ENCODE data around the gene COL19A1.

The COL19A1 gene

DNA sequence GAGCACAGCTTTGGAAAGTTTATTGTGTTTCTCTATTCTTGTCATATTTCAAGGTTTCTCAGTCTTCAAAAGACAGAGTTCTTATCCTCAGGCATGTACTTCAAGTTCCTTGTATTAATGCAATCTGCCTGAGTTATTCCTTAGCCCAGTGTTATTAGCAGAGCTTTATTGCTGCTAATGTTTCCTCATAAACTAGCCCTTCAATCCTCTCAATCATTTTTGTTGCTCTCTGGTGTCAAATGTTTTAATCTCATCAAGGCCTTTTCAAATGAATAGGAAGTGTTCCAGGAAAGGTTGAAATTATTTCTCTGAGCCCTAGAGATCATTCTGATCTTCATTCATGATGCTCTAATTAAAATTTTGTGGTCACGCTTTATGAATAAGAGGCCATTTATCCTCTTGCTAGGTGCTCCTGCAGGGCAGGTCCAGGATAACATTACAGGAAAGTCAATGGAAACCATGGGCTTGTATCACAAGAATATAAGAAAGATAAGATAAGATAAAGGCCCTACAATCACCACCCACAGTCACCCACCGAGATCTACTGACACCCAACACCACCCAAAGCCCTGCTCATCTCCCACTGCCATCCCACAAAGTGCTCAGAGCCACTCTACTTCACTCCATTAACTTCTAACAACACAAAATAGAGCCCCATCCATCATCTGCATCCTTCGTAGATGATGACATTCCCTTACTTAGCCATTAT lies 310.6 kb downstream of the COL19A1 start:
- no peak for DNase-seq

DNA sequence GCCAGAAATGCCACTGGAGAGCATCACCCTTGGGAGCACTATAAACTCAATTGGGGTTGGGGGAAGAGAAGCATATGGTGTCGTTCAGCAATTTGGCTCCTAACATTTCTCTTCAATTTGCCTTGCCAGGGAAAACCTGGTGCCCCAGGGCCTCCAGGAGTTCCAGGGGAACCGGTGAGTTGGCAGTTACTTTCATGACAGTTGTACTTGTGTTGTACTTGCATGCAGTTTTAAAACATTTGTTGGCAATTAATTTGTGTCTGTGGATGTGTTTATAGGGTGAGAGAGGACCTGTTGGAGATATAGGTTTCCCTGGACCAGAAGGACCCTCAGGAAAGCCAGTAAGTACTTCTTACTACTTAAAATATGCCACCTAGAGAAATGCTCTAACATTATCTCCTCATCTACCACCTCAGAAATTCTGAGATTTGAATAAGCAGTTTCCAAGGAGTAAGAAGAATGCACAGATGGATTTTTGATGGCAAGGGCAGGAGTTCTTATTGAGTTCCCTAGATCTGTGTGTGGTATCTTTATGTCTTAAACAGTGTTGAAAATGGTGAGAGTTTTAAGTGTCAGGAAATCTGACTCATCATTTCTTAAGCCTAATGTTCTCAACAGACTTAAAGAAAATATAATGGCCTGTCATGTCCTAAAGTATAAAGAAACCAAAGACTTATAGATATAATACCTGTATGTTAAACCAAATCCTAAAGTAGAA lies 314.0 kb downstream of the COL19A1 start:
- no peak for DNase-seq

DNA sequence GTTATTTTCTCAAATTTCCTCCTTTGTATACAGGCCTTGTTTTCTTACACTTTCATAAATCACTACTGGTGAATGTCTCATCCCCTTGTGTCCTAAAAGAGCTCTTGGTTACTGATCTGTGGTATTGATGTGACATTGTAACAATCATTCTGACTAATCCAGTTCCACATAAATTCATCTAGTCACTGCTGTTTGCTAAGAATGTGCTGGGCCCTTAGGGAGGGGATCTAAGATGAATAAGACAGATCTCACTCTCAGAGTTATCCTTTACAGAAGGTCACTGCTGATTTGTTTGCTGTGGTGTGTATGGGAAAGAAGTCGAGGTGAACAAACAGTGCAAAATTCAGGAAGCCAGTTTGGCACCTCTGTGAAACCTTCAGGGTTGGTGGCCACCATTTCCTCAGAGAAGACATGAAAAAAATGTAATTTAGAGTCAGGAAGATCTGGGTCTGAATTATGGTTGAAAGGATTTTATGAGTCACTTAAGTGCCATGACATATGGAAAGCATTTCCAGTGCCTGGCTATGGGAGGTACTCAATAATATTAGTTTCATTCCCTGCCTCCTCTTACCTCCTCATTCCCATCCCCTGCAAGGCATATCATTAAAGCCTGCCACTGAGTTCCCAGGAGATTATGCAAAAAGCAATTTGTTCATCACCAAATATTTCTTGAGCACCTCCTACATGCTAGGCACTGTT lies 314.7 kb downstream of the COL19A1 start:
- no peak for DNase-seq

DNA sequence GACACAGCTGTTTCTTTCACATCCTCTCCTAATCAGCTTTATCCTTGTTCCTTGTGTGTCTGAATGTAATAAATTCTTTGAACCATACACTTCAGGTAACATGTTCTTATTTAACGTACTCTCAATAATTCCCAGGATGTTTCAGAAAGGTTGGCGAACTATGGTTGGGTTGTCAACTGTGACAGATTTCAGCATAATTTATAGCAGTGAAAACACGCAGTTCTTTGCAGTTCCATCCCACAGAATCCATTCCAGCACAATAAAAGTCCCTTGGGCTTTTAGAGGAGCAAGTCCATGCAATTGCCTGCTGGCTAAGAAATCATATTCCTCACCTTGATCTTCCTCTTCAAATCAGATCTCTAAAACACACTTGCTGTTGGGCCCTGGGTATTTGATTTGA lies 317.2 kb downstream of the COL19A1 start:
- no peak for DNase-seq

GRCh38 chr6:70184723-70185122 lies 318.4 kb downstream of the COL19A1 start:
- DNase-seq: no peak

DNA sequence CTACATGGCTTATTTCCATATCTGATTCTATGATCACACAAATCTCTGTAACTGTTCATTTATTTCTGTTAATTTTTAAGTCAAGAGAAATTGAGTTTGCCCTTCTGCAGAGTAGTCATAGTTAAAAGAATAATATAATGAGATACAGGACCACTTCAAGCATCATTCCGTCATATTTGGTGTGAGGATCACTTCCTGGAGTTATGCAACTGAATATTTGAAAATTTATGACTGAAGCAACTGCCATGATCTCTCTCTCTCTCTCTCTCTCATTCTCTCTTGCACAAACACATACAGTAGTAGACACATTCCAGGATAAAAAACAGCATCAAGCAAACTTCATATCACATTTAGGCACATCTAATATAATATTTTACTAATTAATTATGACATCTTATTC lies 320.1 kb downstream of the COL19A1 start:
- no peak for DNase-seq

DNA sequence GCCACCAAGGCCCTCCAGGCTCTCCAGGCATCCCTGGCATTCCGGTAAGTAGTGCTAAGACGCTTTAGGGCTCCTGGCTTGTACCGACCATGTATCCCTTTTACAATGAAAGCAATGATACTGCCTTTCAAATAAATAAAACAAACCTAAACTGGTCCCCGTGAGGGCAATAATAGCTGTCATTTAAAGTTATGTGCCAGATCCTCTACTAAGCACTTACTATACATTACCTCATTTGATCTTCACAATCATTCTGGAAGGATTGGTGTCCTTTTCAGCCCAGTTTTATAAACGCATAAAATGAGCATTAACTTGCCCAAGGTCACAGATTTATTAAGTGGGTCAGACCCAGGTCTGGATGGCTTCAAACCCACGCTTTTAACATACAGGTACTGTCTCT lies 321.8 kb downstream of the COL19A1 start:
- no peak for DNase-seq

GRCh38 chr6:70194421-70194820 lies 328.1 kb downstream of the COL19A1 start:
- DNase-seq: no peak

DNA sequence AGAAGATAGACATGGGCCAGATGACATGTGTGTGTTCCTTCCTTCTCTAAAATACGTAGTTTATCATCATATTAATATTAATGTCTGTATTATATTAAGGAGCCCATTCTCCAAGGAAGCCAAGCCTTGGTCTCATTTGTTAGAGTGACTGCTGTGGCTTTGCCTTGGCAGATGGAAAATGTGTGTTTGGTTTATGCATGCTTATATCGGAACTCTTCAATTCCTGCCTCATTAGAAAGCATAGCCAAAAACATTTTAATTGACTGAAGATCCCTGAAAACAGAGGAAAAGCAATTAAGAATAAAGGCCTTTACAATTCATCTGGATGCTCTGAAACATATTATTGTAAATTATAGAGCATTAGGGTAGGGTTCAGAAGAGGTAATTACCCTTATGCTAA lies 330.2 kb downstream of the COL19A1 start:
- no peak for DNase-seq

DNA sequence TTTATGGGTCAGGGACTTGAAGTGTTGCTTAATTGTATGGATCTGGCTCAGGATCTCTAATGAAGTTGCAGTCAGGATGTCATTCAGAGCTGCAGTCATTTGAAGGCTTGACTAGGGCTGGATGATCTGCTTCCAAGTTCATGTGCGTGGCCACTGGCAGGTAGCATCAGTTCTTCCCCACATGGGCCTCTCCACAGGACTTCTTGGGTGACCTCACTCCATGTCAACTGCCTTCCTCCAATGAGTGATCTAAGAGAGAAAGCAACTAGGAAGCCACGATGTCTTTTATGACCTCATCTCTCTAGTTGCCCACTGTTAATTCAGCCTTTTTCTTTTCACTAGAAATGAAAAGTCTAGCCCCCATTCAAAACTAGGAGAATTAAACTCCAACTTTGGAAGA lies 332.4 kb downstream of the COL19A1 start:
- no peak for DNase-seq

DNA sequence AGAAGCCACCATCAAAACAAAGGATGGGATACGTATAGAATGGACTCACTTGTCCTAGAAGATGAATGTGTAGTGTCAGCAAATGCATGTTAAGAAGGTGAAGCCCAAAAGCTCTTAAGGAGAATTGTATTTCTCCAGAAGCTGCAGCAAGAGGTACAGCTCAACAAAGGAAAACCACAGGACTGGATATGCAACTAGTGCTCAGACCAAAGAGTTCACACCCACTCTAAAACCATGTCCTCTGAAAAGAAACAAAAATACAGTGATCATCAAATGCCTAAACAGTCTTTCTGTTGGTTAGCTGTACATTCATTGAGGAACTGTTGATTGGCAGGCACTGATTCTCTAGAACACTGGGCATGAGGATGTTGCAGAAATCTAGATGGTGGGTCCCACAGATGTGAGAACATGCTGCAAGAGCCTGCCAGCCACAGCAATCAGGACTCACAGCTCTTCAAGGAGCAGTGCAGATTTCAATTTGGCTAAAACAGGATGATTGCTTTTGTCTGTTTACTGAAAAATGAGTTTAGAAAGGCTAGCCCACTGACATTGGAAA lies 342.0 kb downstream of the COL19A1 start:
- no peak for DNase-seq

DNA sequence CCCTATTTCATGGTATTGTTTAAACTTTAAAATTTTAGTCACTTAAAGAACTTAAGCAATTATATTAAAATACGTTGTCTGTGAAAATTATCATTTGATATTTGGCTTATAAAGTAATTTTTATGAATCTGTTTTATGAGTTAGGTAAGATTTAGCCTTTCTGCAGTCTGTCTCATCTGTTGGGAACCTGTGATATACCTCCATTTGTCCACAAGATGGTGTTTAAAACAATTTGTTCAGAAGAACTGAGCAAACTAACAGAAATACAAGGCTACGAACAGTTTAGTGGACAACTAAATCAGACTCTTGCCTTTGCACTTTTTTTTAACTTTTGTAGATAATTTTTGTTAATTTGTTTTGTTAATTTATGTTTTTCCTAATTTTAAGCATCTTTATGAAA lies 344.1 kb downstream of the COL19A1 start:
- DNase-seq: no peak

- DNase-seq: no peak
Measured at GRCh38 chr6:70215460-70216108, 349.2 kb downstream of the COL19A1 start.

- no peak for DNase-seq
Measured at GRCh38 chr6:70216767-70217166, 350.4 kb downstream of the COL19A1 start.

- DNase-seq: no peak
Measured at GRCh38 chr6:70219943-70220613, 353.7 kb downstream of the COL19A1 start.

GRCh38 chr6:70221025-70221714 lies 354.8 kb downstream of the COL19A1 start:
- no peak for DNase-seq

- no peak for DNase-seq
Measured at GRCh38 chr6:70221715-70222438, 355.5 kb downstream of the COL19A1 start.

DNA sequence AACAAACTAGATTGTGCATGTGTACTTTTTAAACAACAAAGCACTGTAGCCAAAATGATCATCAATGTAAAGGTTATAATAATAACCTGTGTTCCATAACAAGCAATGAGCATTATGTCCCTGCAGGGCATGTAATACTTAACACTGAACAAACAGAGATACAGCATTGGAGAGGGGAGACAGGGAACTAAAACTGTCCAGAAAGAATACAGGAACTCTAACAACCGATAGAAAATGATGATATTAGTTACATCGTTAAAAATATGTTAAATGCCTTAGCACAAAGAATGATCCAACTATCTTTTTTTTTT lies 356.0 kb downstream of the COL19A1 start:
- DNase-seq: no peak

DNA sequence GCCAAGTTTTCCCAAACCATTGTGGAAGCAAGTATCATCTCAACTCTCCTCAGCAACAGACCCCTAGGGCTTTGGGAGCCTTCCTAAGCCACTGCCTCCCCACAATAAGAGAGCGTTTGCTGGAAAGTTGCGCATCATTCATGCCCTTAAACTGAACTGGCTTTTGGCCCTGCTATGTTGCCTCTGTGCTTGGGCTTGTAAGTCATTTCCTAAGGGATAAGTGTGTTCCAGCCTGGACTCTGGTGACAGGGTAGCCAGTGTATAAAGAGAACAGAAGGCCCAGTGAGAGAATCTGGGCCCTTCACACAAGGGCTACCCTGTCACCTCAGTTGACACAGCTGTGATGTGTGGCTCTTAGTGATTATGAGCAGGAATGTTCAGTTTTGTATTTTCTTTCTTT lies 358.7 kb downstream of the COL19A1 start:
- DNase-seq: no peak

- DNase-seq: no peak
Measured at GRCh38 chr6:70231311-70231710, 365.0 kb downstream of the COL19A1 start.

DNA sequence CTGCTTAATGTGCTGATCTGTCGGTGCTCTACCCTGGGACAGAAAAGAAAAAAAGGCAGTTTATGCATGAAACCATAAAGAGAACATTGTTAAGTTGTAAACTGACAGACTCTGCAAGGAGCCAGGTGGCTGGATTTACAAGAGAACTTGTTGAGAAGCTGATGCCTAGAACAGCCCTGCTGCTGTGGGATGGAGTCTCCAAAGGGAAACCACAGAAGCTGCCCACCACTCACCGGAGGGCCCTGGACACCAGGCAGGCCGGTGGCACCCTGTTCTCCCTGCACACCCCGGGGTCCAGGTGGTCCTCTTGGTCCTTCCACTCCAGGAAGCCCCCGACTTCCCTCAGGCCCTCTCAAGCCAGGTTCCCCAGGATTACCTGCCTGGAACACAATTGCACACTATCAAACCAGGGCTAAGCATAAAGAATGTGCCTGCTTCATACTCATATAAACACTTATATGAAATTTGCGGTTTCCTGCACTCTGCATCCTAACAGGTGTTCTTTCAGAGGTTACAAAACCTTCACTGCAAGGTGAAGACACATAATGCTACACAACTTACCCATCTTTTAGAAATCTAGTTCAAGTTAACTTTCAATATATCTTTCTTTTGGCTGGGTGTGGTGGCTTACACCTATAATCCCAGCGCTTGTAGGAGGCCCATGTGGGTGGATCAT lies 368.3 kb downstream of the COL19A1 start:
- DNase-seq: no peak

All from stimulated activated CD4-positive, alpha-beta T cell treated with anti-CD3 and anti-CD28 coated beads, Interleukin-4, amount 100 ng/mL, for 1 hour (primary cell).